ENCODE data around the gene SLC7A10.
"Not testable (repeated sequence)": the region's sequence is repeated elsewhere in the genome, so short reads cannot be mapped to it uniquely, and the experiment has no call there.

SLC7A10 gene

DNA sequence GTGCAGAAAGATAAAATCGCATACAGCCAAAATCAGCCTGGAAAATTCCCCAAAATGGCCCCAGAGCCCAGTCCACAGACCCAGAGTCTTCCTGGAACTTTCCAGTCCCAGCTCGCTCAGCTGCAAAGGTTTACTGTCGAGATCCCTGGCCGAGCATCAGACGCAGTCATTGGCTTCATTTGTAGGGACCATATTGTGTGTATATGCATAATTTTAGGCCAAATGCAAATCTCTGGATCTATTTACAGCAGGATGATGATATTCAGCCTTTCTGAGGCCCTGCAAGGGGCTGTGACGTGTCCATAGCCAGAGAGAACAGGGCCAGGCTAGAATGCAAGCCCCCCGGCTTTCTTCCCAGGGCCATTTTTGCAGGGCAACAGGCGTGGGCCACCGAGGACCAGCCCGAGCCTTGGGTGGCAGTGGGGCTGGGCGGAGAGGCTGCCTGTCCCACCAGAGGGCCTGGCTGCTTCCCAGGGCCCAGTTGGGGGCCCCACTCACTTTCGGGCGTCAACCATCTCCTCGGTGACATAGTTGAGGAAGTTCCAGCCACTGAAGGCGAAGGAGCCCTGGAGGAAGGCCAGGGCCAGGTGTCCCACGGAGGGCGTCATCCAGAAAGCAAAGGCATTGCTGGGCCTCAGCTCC is 13.7 kb downstream of the SLC7A10 start:
- H3K4me1 ChIP-seq (ENCODE audit: control insufficient read depth in 1 of 2, insufficient read depth in 2 of 2, low read length in 2 of 2), result no peaks in the 10 kb centered on the region
- H3K4me3 ChIP-seq (ENCODE audit: low read depth in 1 of 2, low read length in 2 of 2), result no peak overlapping the region
- H3K27ac ChIP-seq (ENCODE audit: low read length), result no peak overlapping the region
- peaks cover 0 to 7% of the 10 kb centered on the region in 2 donors for H3K36me3 ChIP-seq (ENCODE audit: control insufficient read depth in 1 of 2, insufficient read depth in 2 of 2, low read length in 2 of 2)
- no peaks in the 10 kb centered on the region for H3K27me3 ChIP-seq (ENCODE audit: low read depth, low read length)
- no peaks in the 10 kb centered on the region for H3K9me3 ChIP-seq (ENCODE audit: control insufficient read depth in 1 of 2, low read length in 2 of 2)

DNA sequence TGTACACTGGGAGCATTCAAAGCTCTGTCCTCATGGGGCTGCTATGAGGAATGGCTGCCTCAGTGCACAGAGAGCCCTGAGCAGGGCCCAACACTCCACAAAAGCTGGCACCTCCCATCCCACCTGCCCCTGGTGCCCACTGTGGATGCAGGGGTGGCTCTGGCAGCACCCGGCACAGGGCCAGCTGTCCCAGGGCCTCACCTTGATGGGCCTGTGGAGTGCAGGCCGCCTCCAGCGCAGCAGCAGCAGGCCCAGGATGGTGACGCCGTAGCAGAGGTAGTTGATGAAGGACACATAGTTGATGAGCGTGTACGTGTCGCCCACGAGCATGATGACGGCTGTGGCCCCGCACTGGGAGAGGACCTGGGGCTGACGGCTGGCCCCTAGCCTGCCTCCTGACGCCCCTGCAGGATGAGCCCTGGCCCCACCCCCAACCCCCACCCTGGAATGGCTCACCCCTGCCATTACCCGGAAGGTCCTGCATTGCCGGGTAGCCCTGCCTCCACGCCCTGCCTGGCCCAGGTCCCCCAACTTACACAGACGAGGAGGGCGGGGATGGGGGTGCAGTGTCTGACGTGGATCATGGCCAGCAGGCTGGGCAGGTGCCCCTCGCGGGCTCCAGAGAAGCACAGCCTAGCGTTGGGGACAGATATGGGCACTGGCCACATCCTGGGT is 15.2 kb downstream of the SLC7A10 start:
- no peaks in the 10 kb centered on the region for H3K27me3 ChIP-seq (ENCODE audit: low read depth, low read length)
- no peak overlapping the region for H3K4me3 ChIP-seq (ENCODE audit: low read depth in 1 of 2, low read length in 2 of 2)
- H3K36me3 ChIP-seq (ENCODE audit: control insufficient read depth in 1 of 2, insufficient read depth in 2 of 2, low read length in 2 of 2), result peaks cover 0 to 21% of the 10 kb centered on the region in 2 donors
- H3K27ac ChIP-seq (ENCODE audit: low read length), result no peak overlapping the region
- H3K9me3 ChIP-seq (ENCODE audit: control insufficient read depth in 1 of 2, low read length in 2 of 2), result no peaks in the 10 kb centered on the region
- no peaks in the 10 kb centered on the region for H3K4me1 ChIP-seq (ENCODE audit: control insufficient read depth in 1 of 2, insufficient read depth in 2 of 2, low read length in 2 of 2)

DNA sequence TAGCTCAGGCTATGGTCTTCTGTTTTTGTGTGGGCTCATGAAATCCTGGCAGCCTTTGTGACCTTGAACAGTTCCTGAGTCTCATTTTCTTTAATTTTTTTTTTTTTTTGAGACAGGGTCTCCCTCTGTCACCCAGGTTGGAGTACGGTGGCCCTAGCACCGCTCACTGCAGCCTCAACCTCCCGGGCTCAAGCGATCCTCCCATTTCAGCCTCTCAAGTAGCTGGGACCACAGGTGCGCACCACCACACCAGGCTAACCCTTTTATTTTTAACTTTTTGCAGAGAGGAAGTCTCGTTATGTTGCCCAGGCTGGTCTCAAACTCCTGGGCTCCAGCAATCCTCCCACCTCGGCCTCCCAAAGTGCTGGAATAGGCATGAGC is 15.8 kb downstream of the SLC7A10 start:
- peaks cover 0 to 27% of the 10 kb centered on the region in 2 donors for H3K36me3 ChIP-seq (ENCODE audit: control insufficient read depth in 1 of 2, insufficient read depth in 2 of 2, low read length in 2 of 2)
- H3K27me3 ChIP-seq (ENCODE audit: low read depth, low read length); H3K9me3 ChIP-seq (ENCODE audit: control insufficient read depth in 1 of 2, low read length in 2 of 2); H3K4me3 ChIP-seq (ENCODE audit: low read depth in 1 of 2, low read length in 2 of 2); H3K4me1 ChIP-seq (ENCODE audit: control insufficient read depth in 1 of 2, insufficient read depth in 2 of 2, low read length in 2 of 2); H3K27ac ChIP-seq (ENCODE audit: low read length): not testable (repeated sequence)

DNA sequence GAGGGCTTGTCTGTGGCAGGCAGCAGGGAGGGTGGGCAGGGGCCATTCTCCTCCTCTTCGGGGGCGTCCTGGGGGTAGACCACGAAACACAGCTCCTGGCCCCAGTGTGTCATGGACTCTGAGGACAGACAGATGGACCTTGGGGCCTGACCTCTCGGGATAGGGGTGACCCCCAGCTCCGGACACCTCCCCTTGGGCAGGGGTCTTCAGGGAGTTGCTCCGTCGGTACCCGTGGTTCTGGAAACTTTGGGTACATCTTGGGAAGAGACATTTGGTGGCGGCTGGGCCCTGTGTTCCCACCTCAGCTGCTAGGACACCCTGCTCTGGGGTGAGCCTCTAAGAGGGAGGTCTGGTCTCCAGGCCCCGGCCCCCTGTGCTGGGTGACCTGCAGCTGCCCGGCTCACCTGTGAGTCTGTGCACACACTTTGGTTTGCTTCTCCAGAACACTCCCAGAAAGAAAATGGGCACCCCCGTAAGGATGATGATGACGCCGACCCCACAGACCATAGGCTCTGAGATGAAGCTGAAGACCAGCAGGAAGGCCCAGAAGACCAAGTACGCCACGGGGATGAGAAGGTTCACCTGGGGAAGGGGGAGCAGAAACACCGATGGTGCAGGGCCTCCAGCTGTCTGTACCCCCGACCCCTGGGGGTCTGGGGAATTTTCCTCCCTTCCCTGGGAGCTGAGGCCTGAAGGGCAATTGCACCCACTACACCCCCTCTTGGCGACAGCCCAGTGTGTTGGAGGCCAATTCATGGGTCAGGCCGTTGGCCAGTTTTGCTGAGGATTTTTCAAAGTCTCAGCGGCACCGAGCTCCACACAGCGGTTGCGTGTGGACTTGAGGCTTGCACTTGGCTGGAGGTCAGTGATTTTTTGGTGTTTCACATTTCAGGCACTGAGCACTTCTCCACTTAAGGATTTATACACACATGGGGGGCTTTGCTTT is 16.5 kb downstream of the SLC7A10 start:
- Histone ChIP-seq H3K4me3 (ENCODE audit: low read depth in 1 of 2, low read length in 2 of 2) (no peak overlapping the region), H3K4me1 (ENCODE audit: control insufficient read depth in 1 of 2, insufficient read depth in 2 of 2, low read length in 2 of 2) (no peaks in the 10 kb centered on the region), H3K9me3 (ENCODE audit: control insufficient read depth in 1 of 2, low read length in 2 of 2) (no peaks in the 10 kb centered on the region), H3K36me3 (ENCODE audit: control insufficient read depth in 1 of 2, insufficient read depth in 2 of 2, low read length in 2 of 2) (peaks cover 0 to 34% of the 10 kb centered on the region in 2 donors), H3K27me3 (ENCODE audit: low read depth, low read length) (no peaks in the 10 kb centered on the region), H3K27ac (ENCODE audit: low read length) (no peak overlapping the region)

DNA sequence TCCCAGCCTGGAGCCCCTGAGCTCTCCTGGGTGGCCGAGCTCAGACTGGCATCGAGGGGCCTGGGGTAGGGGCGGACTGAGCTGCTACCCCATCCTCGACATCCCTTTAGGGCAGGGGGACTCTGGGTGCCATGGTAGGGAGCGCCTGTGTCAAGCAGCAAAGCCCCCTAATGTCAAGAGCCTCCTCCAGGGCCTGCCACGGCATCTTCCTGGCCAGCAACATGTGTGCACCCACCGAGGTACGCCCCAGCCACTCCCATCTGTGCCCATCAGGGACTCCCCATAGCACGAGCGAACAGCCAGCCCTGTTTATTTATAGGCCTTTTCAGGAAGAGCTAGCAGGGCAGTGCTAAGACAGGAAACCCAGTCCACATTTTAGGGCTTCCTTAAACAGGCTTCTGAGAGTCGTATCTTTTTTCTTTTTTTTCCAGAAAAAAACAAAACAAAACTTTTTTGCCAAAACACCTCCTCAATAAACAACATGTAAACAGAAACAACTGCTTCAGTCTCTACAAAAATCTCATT is 17.2 kb downstream of the SLC7A10 start:
- Histone ChIP-seq H3K4me3 (ENCODE audit: low read depth in 1 of 2, low read length in 2 of 2) (no peak overlapping the region), H3K4me1 (ENCODE audit: control insufficient read depth in 1 of 2, insufficient read depth in 2 of 2, low read length in 2 of 2) (no peaks in the 10 kb centered on the region), H3K27me3 (ENCODE audit: low read depth, low read length) (no peaks in the 10 kb centered on the region), H3K36me3 (ENCODE audit: control insufficient read depth in 1 of 2, insufficient read depth in 2 of 2, low read length in 2 of 2) (peaks cover 0 to 38% of the 10 kb centered on the region in 2 donors), H3K9me3 (ENCODE audit: control insufficient read depth in 1 of 2, low read length in 2 of 2) (no peaks in the 10 kb centered on the region), H3K27ac (ENCODE audit: low read length) (no peak overlapping the region)

DNA sequence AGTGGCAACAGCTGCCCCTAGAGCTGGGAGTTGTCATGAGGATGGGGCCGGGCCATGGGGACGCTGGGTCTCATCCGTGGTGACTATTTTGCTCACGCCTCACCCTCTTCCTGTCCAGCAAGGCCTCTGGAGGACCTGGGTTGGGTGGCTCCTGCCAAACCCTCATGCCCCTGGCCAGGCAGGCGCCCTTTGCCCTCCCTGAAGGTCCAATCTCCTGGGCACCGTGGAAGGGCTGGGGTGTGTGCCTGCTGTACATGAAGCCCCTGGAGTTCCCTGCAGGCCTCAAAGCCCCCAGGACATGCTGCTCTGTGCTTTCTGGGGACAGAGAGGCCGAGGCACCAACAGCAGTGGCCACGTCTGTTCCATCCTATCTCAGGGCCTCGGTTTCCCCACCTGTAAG is 17.7 kb downstream of the SLC7A10 start:
- Histone ChIP-seq H3K4me1 (ENCODE audit: control insufficient read depth in 1 of 2, insufficient read depth in 2 of 2, low read length in 2 of 2) (no peaks in the 10 kb centered on the region), H3K9me3 (ENCODE audit: control insufficient read depth in 1 of 2, low read length in 2 of 2) (no peaks in the 10 kb centered on the region), H3K36me3 (ENCODE audit: control insufficient read depth in 1 of 2, insufficient read depth in 2 of 2, low read length in 2 of 2) (peaks cover 0 to 43% of the 10 kb centered on the region in 2 donors), H3K27me3 (ENCODE audit: low read depth, low read length) (no peaks in the 10 kb centered on the region), H3K27ac (ENCODE audit: low read length) (no peak overlapping the region), H3K4me3 (ENCODE audit: low read depth in 1 of 2, low read length in 2 of 2) (no peak overlapping the region)

DNA sequence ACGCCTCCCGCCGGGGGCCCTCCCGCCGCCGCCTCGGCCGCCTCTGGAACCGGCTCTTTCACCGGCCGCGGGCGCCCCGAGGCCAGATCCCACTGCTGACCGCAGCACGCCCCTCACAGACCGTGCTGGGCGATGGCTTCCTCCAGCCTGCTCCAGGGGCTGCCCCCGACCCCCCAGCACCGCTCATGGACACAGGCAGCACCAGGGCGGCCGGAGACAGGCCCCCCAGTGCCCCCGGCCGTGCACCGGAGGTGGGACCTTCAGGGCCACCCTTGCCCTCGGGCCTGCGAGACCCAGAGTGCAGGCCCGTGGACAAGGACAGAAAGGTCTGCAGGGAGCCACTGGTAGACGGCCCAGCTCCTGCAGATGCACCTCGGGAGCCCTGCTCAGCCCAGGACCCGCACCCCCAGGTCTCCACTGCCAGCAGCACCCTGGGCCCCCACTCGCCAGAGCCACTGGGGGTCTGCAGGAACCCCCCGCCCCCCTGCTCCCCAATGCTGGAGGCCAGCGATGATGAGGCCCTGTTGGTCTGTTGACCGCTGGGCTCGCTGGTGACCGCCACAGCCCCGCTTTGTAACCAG is 18.5 kb downstream of the SLC7A10 start:
- no peak overlapping the region for H3K27ac ChIP-seq (ENCODE audit: low read length)
- no peaks in the 10 kb centered on the region for H3K27me3 ChIP-seq (ENCODE audit: low read depth, low read length)
- H3K36me3 ChIP-seq (ENCODE audit: control insufficient read depth in 1 of 2, insufficient read depth in 2 of 2, low read length in 2 of 2), result peaks cover 0 to 47% of the 10 kb centered on the region in 2 donors
- H3K4me1 ChIP-seq (ENCODE audit: control insufficient read depth in 1 of 2, insufficient read depth in 2 of 2, low read length in 2 of 2), result no peaks in the 10 kb centered on the region
- H3K9me3 ChIP-seq (ENCODE audit: control insufficient read depth in 1 of 2, low read length in 2 of 2), result no peaks in the 10 kb centered on the region
- no peak overlapping the region for H3K4me3 ChIP-seq (ENCODE audit: low read depth in 1 of 2, low read length in 2 of 2)

DNA sequence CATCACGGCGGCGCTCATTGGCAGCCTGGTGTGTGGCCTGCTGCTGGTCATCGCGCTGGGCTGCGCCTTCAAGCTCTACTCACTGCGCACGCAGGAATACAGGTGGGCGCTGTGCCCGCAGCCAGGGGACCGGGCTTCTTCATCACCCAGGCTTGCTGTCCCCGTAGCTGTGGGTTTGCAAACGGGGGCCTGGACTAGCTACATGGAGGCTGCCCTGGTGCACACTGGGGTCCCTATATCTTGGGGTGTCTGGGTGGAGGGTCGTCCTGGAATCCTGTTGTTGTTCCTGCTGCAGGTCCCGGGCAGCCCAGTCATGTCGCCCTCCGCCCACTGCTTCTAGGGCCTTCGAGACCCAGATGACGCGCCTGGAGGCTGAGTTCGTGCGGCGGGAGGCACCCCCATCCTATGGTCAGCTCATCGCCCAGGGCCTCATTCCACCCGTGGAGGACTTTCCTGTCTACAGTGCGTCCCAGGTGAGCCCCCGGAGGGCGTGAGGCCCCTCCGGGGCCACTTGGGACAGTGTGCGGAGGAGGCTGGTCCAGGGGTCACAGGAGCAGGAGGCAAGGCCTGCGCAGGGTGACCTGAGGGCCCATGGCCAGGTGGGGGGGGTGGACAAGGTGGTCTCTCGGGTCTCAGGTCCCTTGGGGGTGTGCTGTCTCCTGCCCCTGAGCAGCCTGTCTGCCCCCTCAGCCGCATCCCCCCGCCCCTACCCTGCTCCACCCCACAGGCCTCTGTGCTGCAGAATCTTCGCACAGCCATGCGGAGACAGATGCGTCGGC is 19.2 kb downstream of the SLC7A10 start:
- Histone ChIP-seq H3K4me1 (ENCODE audit: control insufficient read depth in 1 of 2, insufficient read depth in 2 of 2, low read length in 2 of 2) (no peaks in the 10 kb centered on the region), H3K36me3 (ENCODE audit: control insufficient read depth in 1 of 2, insufficient read depth in 2 of 2, low read length in 2 of 2) (peaks cover 0 to 47% of the 10 kb centered on the region in 2 donors), H3K27me3 (ENCODE audit: low read depth, low read length) (no peaks in the 10 kb centered on the region), H3K27ac (ENCODE audit: low read length) (no peak overlapping the region), H3K4me3 (ENCODE audit: low read depth in 1 of 2, low read length in 2 of 2) (no peak overlapping the region), H3K9me3 (ENCODE audit: control insufficient read depth in 1 of 2, low read length in 2 of 2) (no peaks in the 10 kb centered on the region)

DNA sequence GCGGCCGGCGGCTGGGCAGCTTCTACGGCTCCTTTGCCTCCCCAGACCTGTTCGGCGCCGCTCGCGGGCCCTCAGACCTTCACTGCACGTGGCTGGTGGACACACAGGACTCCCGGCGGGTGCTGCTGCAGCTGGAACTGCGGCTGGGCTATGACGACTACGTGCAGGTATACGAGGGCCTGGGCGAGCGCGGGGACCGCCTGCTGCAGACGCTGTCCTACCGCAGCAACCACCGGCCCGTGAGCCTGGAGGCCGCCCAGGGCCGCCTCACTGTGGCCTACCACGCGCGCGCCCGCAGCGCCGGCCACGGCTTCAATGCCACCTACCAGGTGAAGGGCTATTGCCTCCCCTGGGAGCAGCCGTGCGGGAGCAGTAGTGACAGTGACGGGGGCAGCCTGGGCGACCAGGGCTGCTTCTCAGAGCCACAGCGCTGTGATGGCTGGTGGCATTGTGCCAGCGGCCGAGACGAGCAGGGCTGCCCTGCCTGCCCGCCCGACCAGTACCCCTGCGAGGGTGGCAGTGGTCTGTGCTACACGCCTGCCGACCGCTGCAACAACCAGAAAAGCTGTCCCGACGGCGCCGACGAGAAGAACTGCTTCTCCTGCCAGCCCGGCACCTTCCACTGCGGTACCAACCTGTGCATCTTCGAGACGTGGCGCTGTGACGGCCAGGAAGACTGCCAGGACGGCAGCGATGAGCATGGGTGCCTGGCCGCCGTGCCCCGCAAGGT is 20.0 kb downstream of the SLC7A10 start:
- no peaks in the 10 kb centered on the region for H3K4me1 ChIP-seq (ENCODE audit: control insufficient read depth in 1 of 2, insufficient read depth in 2 of 2, low read length in 2 of 2)
- H3K9me3 ChIP-seq (ENCODE audit: control insufficient read depth in 1 of 2, low read length in 2 of 2), result no peaks in the 10 kb centered on the region
- peaks cover 0 to 47% of the 10 kb centered on the region in 2 donors for H3K36me3 ChIP-seq (ENCODE audit: control insufficient read depth in 1 of 2, insufficient read depth in 2 of 2, low read length in 2 of 2)
- no peak overlapping the region for H3K27ac ChIP-seq (ENCODE audit: low read length)
- H3K27me3 ChIP-seq (ENCODE audit: low read depth, low read length), result no peaks in the 10 kb centered on the region
- no peak overlapping the region for H3K4me3 ChIP-seq (ENCODE audit: low read depth in 1 of 2, low read length in 2 of 2)

DNA sequence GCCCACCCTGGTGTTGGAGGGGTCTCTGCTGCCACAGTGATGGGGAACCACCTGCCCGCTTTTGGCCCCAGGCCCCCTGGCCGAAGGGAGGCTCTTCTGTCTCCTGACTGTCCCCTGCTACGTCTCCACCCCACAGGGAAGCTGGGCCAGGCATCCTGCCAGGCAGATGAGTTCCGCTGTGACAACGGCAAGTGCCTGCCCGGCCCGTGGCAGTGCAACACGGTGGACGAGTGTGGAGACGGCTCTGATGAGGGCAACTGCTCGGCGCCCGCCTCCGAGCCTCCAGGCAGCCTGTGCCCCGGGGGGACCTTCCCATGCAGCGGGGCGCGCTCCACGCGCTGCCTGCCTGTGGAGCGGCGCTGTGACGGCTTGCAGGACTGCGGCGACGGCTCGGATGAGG is 20.5 kb downstream of the SLC7A10 start:
- Histone ChIP-seq H3K4me1 (ENCODE audit: control insufficient read depth in 1 of 2, insufficient read depth in 2 of 2, low read length in 2 of 2) (no peaks in the 10 kb centered on the region), H3K36me3 (ENCODE audit: control insufficient read depth in 1 of 2, insufficient read depth in 2 of 2, low read length in 2 of 2) (peaks cover 0 to 47% of the 10 kb centered on the region in 2 donors), H3K27ac (ENCODE audit: low read length) (no peak overlapping the region), H3K9me3 (ENCODE audit: control insufficient read depth in 1 of 2, low read length in 2 of 2) (no peaks in the 10 kb centered on the region), H3K4me3 (ENCODE audit: low read depth in 1 of 2, low read length in 2 of 2) (no peak overlapping the region), H3K27me3 (ENCODE audit: low read depth, low read length) (no peaks in the 10 kb centered on the region)

Measured in muscle layer of duodenum (tissue), 2 donors.